WTC11 (cell line): ENCODE data around the gene DEDD2. TPM values are rescaled to one million over a fixed set of nuclear protein-coding genes. Genes with fewer than 3 reads are reported as not detected.

ENCODE experiments used
- ATAC-seq: fragments of 200-7000 bp; cut with Tn5 transposase; 2 replicates; pipeline ENCODE4 v1.10.0; 2021; ENCODE audit warnings: mild to moderate bottlenecking, moderate library complexity
- CTCF ChIA-PET: fragments of 300-600 bp; sonication (Branson Sonifier 250); formaldehyde crosslinking; loops from one replicate; lab custom pipeline; 2021; ENCODE audit warnings: antibody characterized with exemption; lab: Charles Lee
- POLR2A ChIA-PET: fragments of 350-600 bp; sonication (Branson Sonifier 250); formaldehyde crosslinking; loops from one replicate; lab custom pipeline; 2021; ENCODE audit warnings: antibody characterized with exemption; lab: Charles Lee
- DNase-seq: peaks from one replicate; pipeline ENCODE4 v3.0.0; 2021; ENCODE audit warnings: low spot score
- H3K27ac Mint-ChIP-seq: 2 replicates; pipeline ENCODE4 v1.8.0; 2021; ENCODE audit warnings: mixed read lengths
- H3K27me3 Mint-ChIP-seq: 2 replicates; pipeline ENCODE4 v1.8.0; 2021; ENCODE audit warnings: low read depth, mild to moderate bottlenecking, moderate library complexity, mixed read lengths
- H3K36me3 Mint-ChIP-seq: 2 replicates; pipeline ENCODE4 v1.8.0; 2021; ENCODE audit warnings: mixed read lengths
- H3K4me1 Mint-ChIP-seq: 2 replicates; pipeline ENCODE4 v1.8.0; 2022; ENCODE audit warnings: mixed read lengths
- H3K4me3 Mint-ChIP-seq: 2 replicates; pipeline ENCODE4 v1.8.0; 2021; ENCODE audit warnings: mild to moderate bottlenecking, moderate library complexity, mixed read lengths
- H3K9me3 Mint-ChIP-seq: 2 replicates; pipeline ENCODE4 v1.8.0; 2021; ENCODE audit warnings: mixed read lengths
- ATF1 ChIP-seq: sonication (generic); formaldehyde crosslinking; IDR thresholded peaks from 2 replicates; pipeline ENCODE4 v1.8.1; 2023; ENCODE audit warnings: mild to moderate bottlenecking, moderate library complexity, missing genetic modification reagents
- CTCF ChIP-seq: fragments of 200-600 bp; IDR thresholded peaks from 2 replicates; pipeline ENCODE4 v1.8.0; 2022; ENCODE audit warnings: antibody characterized with exemption
- E2F4 ChIP-seq: sonication (generic); formaldehyde crosslinking; IDR thresholded peaks from 2 replicates; pipeline ENCODE4 v1.8.1; 2022; ENCODE audit warnings: low read depth, mild to moderate bottlenecking, moderate library complexity, missing genetic modification reagents, borderline replicate concordance
- HMGA2 ChIP-seq: fragments of 250-450 bp; sonication (Bioruptor Pico); IDR thresholded peaks from 2 replicates; pipeline ENCODE4 v1.4.0; 2021; ENCODE audit warnings: mild to moderate bottlenecking, moderate library complexity
- HMGXB4 ChIP-seq: sonication (generic); formaldehyde crosslinking; IDR thresholded peaks from 2 replicates; pipeline ENCODE4 v1.8.1; 2023; ENCODE audit warnings: mild to moderate bottlenecking, moderate library complexity, missing genetic modification reagents
- MAX ChIP-seq: sonication (generic); formaldehyde crosslinking; IDR thresholded peaks from 2 replicates; pipeline ENCODE4 v1.8.0; 2022; ENCODE audit warnings: mild to moderate bottlenecking, missing genetic modification reagents
- MXD4 ChIP-seq: fragments of 250-450 bp; sonication (Bioruptor Pico); IDR thresholded peaks from 2 replicates; pipeline ENCODE4 v1.8.0; 2021; ENCODE audit warnings: mild to moderate bottlenecking, moderate library complexity, borderline replicate concordance
- MYBL2 ChIP-seq: sonication (generic); formaldehyde crosslinking; IDR thresholded peaks from 2 replicates; pipeline ENCODE4 v1.8.1; 2023; ENCODE audit warnings: mild to moderate bottlenecking, moderate library complexity, missing genetic modification reagents
- PREB ChIP-seq: sonication (generic); formaldehyde crosslinking; IDR thresholded peaks from 2 replicates; pipeline ENCODE4 v1.8.1; 2022; ENCODE audit warnings: mild to moderate bottlenecking, missing genetic modification reagents, moderate library complexity, borderline replicate concordance
- PRRX2 ChIP-seq: fragments of 250-450 bp; sonication (Bioruptor Pico); IDR thresholded peaks from 2 replicates; pipeline ENCODE4 v1.8.0; 2021; ENCODE audit warnings: mild to moderate bottlenecking
- RELA ChIP-seq: sonication (generic); formaldehyde crosslinking; IDR thresholded peaks from 2 replicates; pipeline ENCODE4 v1.8.1; 2022; ENCODE audit warnings: missing genetic modification reagents, mild to moderate bottlenecking, borderline replicate concordance
- SP1 ChIP-seq: sonication (generic); formaldehyde crosslinking; conservative IDR thresholded peaks from 2 replicates; pipeline ENCODE4 v1.8.1; 2022; ENCODE audit warnings: missing genetic modification reagents
- TEAD4 ChIP-seq: sonication (generic); formaldehyde crosslinking; IDR thresholded peaks from 2 replicates; pipeline ENCODE4 v1.8.0; 2022; ENCODE audit warnings: mild to moderate bottlenecking, missing genetic modification reagents
- USF1 ChIP-seq: sonication (generic); formaldehyde crosslinking; IDR thresholded peaks from 2 replicates; pipeline ENCODE4 v1.8.0; 2022; ENCODE audit warnings: mild to moderate bottlenecking, missing genetic modification reagents
- ZBTB21 ChIP-seq: sonication (generic); formaldehyde crosslinking; IDR thresholded peaks from 2 replicates; pipeline ENCODE4 v1.8.1; 2023; ENCODE audit warnings: mild to moderate bottlenecking, missing genetic modification reagents, borderline replicate concordance
- ZBTB43 ChIP-seq: sonication (generic); formaldehyde crosslinking; IDR thresholded peaks from 2 replicates; pipeline ENCODE4 v1.8.1; 2023; ENCODE audit warnings: mild to moderate bottlenecking, missing genetic modification reagents
- ZNF121 ChIP-seq: sonication (generic); formaldehyde crosslinking; IDR thresholded peaks from 2 replicates; pipeline ENCODE4 v1.8.0; 2023; ENCODE audit warnings: missing genetic modification reagents
- ZNF317 ChIP-seq: sonication (generic); formaldehyde crosslinking; IDR thresholded peaks from 2 replicates; pipeline ENCODE4 v1.8.1; 2023; ENCODE audit warnings: low read depth, mild to moderate bottlenecking, moderate library complexity, missing genetic modification reagents, borderline replicate concordance
- ZNF396 ChIP-seq: fragments of 250-450 bp; sonication (Bioruptor Pico); IDR thresholded peaks from 2 replicates; pipeline ENCODE4 v1.8.0; 2021; ENCODE audit warnings: mild to moderate bottlenecking, moderate library complexity, borderline replicate concordance
- ZNF416 ChIP-seq: fragments of 250-450 bp; sonication (Bioruptor Pico); IDR thresholded peaks from 2 replicates; pipeline ENCODE4 v1.9.0; 2021; ENCODE audit warnings: mild to moderate bottlenecking, inconsistent platforms
- ZNF423 ChIP-seq: fragments of 250-450 bp; sonication (Bioruptor Pico); IDR thresholded peaks from 2 replicates; pipeline ENCODE4 v2.1.2; 2022; ENCODE audit warnings: mild to moderate bottlenecking, moderate library complexity
- ZNF532 ChIP-seq: fragments of 250-450 bp; sonication (Bioruptor Pico); IDR thresholded peaks from 2 replicates; pipeline ENCODE4 v1.9.0; 2021; ENCODE audit warnings: mild to moderate bottlenecking, borderline replicate concordance
- total RNA-seq: library from RNA; stranded (reverse); gene quantifications from 3 replicates; pipeline ENCODE4 v1.2.3, GENCODE V29; 2021

Gene DEDD2
- total RNA-seq, 1 experiment from 2014 or later, result 37.7 TPM

- Mint-ChIP-seq H3K27me3 (no peaks in the 10 kb centered on the region), H3K27ac (no peak overlapping the region), H3K9me3 (no peaks in the 10 kb centered on the region), H3K4me1 (0 out of 2 replicates have a peak, but pooled peaks cover 3% of the 10 kb centered on the region), H3K36me3 (peaks cover 56% of the 10 kb centered on the region)
- no peak for ATAC-seq
- DNase-seq, result no peak
- POLR2A ChIA-PET, result no interaction called here
- no peak for TF ChIP-seq MYBL2 (CRISPR knock-in tag)
- TF ChIP-seq ZBTB43 (CRISPR knock-in tag), result no peak
- no peak for TF ChIP-seq PREB (CRISPR knock-in tag)
- no peak for TF ChIP-seq ZNF121 (CRISPR knock-in tag)
- no peak for TF ChIP-seq USF1
- no peak for TF ChIP-seq MXD4
- no peak for TF ChIP-seq ZNF317 (CRISPR knock-in tag)
- no peak for TF ChIP-seq SP1 (CRISPR knock-in tag)
- no peak for TF ChIP-seq RELA (CRISPR knock-in tag)
- TF ChIP-seq HMGA2 (CRISPR knock-in tag), result no peak
- no peak for TF ChIP-seq ZNF396
- TF ChIP-seq TEAD4 (CRISPR knock-in tag), result no peak
- TF ChIP-seq ATF1, result no peak
- no peak for TF ChIP-seq ZNF532 (CRISPR knock-in tag)
- no peak for TF ChIP-seq CTCF
- TF ChIP-seq, all 79 proteins: peak for 0
- H3K4me3 Mint-ChIP-seq, result no peak overlapping the region
- CTCF ChIA-PET, result no interaction called here
Measured at GRCh38 chr19:42228641-42229040, 11.2 kb upstream of the DEDD2 start.

GRCh38 chr19:42226886-42227285, 9.4 kb upstream of the DEDD2 start:
- Mint-ChIP-seq H3K36me3 (peaks cover 48% of the 10 kb centered on the region), H3K27ac (no peak overlapping the region), H3K4me1 (no peaks in the 10 kb centered on the region), H3K27me3 (no peaks in the 10 kb centered on the region), H3K4me3 (no peak overlapping the region), H3K9me3 (no peaks in the 10 kb centered on the region)
- ChIA-PET POLR2A (no interaction called here), CTCF (no interaction called here)
- no peak for ATAC-seq
- no peak for DNase-seq
- TF ChIP-seq PRRX2 (CRISPR knock-in tag) (no peak), E2F4 (no peak), ZBTB21 (CRISPR knock-in tag) (no peak), HMGXB4 (no peak), ZNF416 (CRISPR knock-in tag) (no peak), RELA (CRISPR knock-in tag) (no peak), ZNF423 (no peak), MAX (CRISPR knock-in tag) (no peak)
